GM18519 (cell line): ENCODE measurements around the gene DGCR2.

Experiments used
- ATAC-seq: cut with Tn5 transposase; IDR thresholded peaks from one replicate; pipeline ENCODE4 v1.9.1; 2021; ENCODE audit warnings: mild to moderate bottlenecking, moderate library complexity; ENCODE audit not compliant: unreplicated experiment, low FRiP score

The DGCR2 gene

GRCh38 chr22:19147195-19147780 is 25.1 kb upstream of the DGCR2 start:
- ATAC-seq = no peak

GRCh38 chr22:19146215-19146968 is 24.2 kb upstream of the DGCR2 start:
- no peak for ATAC-seq

- ATAC-seq = no peak
Measured at GRCh38 chr22:19143967-19144400, 21.8 kb upstream of the DGCR2 start.

- no peak for ATAC-seq
Measured at GRCh38 chr22:19143212-19143611, 21.0 kb upstream of the DGCR2 start.

GRCh38 chr22:19142394-19142793 is 20.2 kb upstream of the DGCR2 start:
- ATAC-seq = no peak

- no peak for ATAC-seq
Measured at GRCh38 chr22:19139974-19140373, 17.8 kb upstream of the DGCR2 start.

- ATAC-seq = no peak
Measured at GRCh38 chr22:19139001-19139356, 16.8 kb upstream of the DGCR2 start.

- no peak for ATAC-seq
Measured at GRCh38 chr22:19138217-19139000, 16.2 kb upstream of the DGCR2 start.

- ATAC-seq = no peak
Measured at GRCh38 chr22:19137384-19138216, 15.4 kb upstream of the DGCR2 start.

GRCh38 chr22:19136915-19137314 is 14.7 kb upstream of the DGCR2 start:
- no peak for ATAC-seq

- ATAC-seq = no peak
Measured at GRCh38 chr22:19134874-19135273, 12.7 kb upstream of the DGCR2 start.

- no peak for ATAC-seq
Measured at GRCh38 chr22:19134176-19134831, 12.1 kb upstream of the DGCR2 start.

- ATAC-seq = no peak
Measured at GRCh38 chr22:19133561-19133960, 11.3 kb upstream of the DGCR2 start.

- no peak for ATAC-seq
Measured at GRCh38 chr22:19132693-19133400, 10.6 kb upstream of the DGCR2 start.

GRCh38 chr22:19132153-19132552 is 9.9 kb upstream of the DGCR2 start:
- ATAC-seq = no peak

- ATAC-seq = no peak
Measured at GRCh38 chr22:19131685-19132015, 9.4 kb upstream of the DGCR2 start.

- no peak for ATAC-seq
Measured at GRCh38 chr22:19130959-19131684, 8.9 kb upstream of the DGCR2 start, which contains the start of gene TSSK2. TSSK2 (plus strand) TSS chr22:19131308; CDS start chr22:19131400, 92 bp downstream.

GRCh38 chr22:19129871-19130270 is 7.7 kb upstream of the DGCR2 start:
- ATAC-seq = no peak
